ENCODE measurements around the gene TTC3.

Gene TTC3

GRCh38 chr21:37157938-37158337, 84.9 kb downstream of the TTC3 start:
- no peak for DNase-seq

- DNase-seq: no peak
Observed at GRCh38 chr21:37159053-37159776, 86.2 kb downstream of the TTC3 start.

- no peak for DNase-seq
Observed at GRCh38 chr21:37159949-37160348, 86.9 kb downstream of the TTC3 start.

- DNase-seq: no peak
Observed at GRCh38 chr21:37164742-37165141, 91.7 kb downstream of the TTC3 start.

GRCh38 chr21:37165586-37165985, 92.5 kb downstream of the TTC3 start:
- no peak for DNase-seq

- no peak for DNase-seq
Observed at GRCh38 chr21:37166733-37167132, 93.7 kb downstream of the TTC3 start.

GRCh38 chr21:37168666-37169065, 95.6 kb downstream of the TTC3 start:
- DNase-seq: no peak

- no peak for DNase-seq
Observed at GRCh38 chr21:37172646-37173045, 99.6 kb downstream of the TTC3 start.

- DNase-seq: no peak
Observed at GRCh38 chr21:37176716-37177115, 103.7 kb downstream of the TTC3 start.

- no peak for DNase-seq
Observed at GRCh38 chr21:37181059-37181458, 108.0 kb downstream of the TTC3 start.

- no peak for DNase-seq
Observed at GRCh38 chr21:37182222-37182621, 109.2 kb downstream of the TTC3 start.

- no peak for DNase-seq
Observed at GRCh38 chr21:37183749-37184148, 110.7 kb downstream of the TTC3 start.

- no peak for DNase-seq
Observed at GRCh38 chr21:37184784-37185593, 111.9 kb downstream of the TTC3 start.

- DNase-seq: no peak
Observed at GRCh38 chr21:37186983-37187382, 113.9 kb downstream of the TTC3 start.

- no peak for DNase-seq
Observed at GRCh38 chr21:37188825-37189224, 115.8 kb downstream of the TTC3 start.

- no peak for DNase-seq
Observed at GRCh38 chr21:37192019-37192418, 119.0 kb downstream of the TTC3 start.

- no peak for DNase-seq
Observed at GRCh38 chr21:37193006-37193405, 120.0 kb downstream of the TTC3 start.

GRCh38 chr21:37193676-37194075, 120.6 kb downstream of the TTC3 start:
- no peak for DNase-seq

- no peak for DNase-seq
Observed at GRCh38 chr21:37195059-37195458, 122.0 kb downstream of the TTC3 start.

GRCh38 chr21:37195610-37196009, 122.6 kb downstream of the TTC3 start:
- no peak for DNase-seq

- no peak for DNase-seq
Observed at GRCh38 chr21:37196847-37197246, 123.8 kb downstream of the TTC3 start.

- DNase-seq: no peak
Observed at GRCh38 chr21:37197746-37198145, 124.7 kb downstream of the TTC3 start.

- no peak for DNase-seq
Observed at GRCh38 chr21:37199057-37199924, 126.2 kb downstream of the TTC3 start.

Data from SHP77 (cell line).